ENCODE results near the gene SPINT1.

GRCh38 chr15:40832903-40833302 lies 10.9 kb upstream of the SPINT1 start:
- TF ChIP-seq RARB (CRISPR knock-in tag; IDR thresholded peaks at IDR 0.05), result no peak
- no peak for TF ChIP-seq ZNF565 (CRISPR knock-in tag; conservative IDR thresholded peaks at IDR 0.05; ENCODE audit: low read depth)
- TF ChIP-seq TCF4 (CRISPR knock-in tag; IDR thresholded peaks at IDR 0.05; ENCODE audit: borderline replicate concordance), result no peak
- TF ChIP-seq TOX (CRISPR knock-in tag; IDR thresholded peaks at IDR 0.05; ENCODE audit: borderline replicate concordance), result no peak
- no peak for TF ChIP-seq PATZ1 (CRISPR knock-in tag; IDR thresholded peaks at IDR 0.05; ENCODE audit: borderline replicate concordance)

Measured in SK-N-SH treated with all-trans-retinoic acid at 6 μM for 48 hours (cell line).